HG03457 (cell line): Measurements from ENCODE around the gene VTN.
"Not testable (repeated sequence)": the region's sequence is repeated elsewhere in the genome, so short reads cannot be mapped to it uniquely, and the experiment has no call there.

Experiments used
- ATAC-seq: cut with Tn5 transposase; IDR thresholded peaks from one replicate; pipeline ENCODE4 v1.9.1; 2021; ENCODE audit warnings: moderate number of reproducible peaks; ENCODE audit not compliant: unreplicated experiment

The VTN gene

GRCh38 chr17:28345419-28346198 lies 24.5 kb downstream of the VTN start:
- no peak for ATAC-seq

- ATAC-seq: no peak
Measured at GRCh38 chr17:28344435-28344901, 25.6 kb downstream of the VTN start.

GRCh38 chr17:28344011-28344410 lies 26.1 kb downstream of the VTN start:
- ATAC-seq: no peak

GRCh38 chr17:28343491-28343932 lies 26.6 kb downstream of the VTN start:
- ATAC-seq: no peak

GRCh38 chr17:28342313-28342712 lies 27.8 kb downstream of the VTN start:
- no peak for ATAC-seq

GRCh38 chr17:28341516-28341915 lies 28.6 kb downstream of the VTN start:
- ATAC-seq: no peak

- no peak for ATAC-seq
Measured at GRCh38 chr17:28340374-28340773, 29.7 kb downstream of the VTN start.

- ATAC-seq: no peak
Measured at GRCh38 chr17:28339431-28339830, 30.7 kb downstream of the VTN start.

GRCh38 chr17:28338769-28339212 lies 31.3 kb downstream of the VTN start:
- ATAC-seq: not testable (repeated sequence)

GRCh38 chr17:28338056-28338768 lies 31.9 kb downstream of the VTN start:
- no peak for ATAC-seq

GRCh38 chr17:28335959-28336871 lies 33.9 kb downstream of the VTN start:
- ATAC-seq: no peak

GRCh38 chr17:28335201-28335958 lies 34.7 kb downstream of the VTN start, which contains the start of the genes IFT20 and TNFAIP1:
IFT20 (minus strand) TSS chr17:28335472; CDS start chr17:28331985, 3,487 bp downstream.
TNFAIP1 (plus strand) TSS chr17:28335761; CDS start chr17:28339522, 3,761 bp downstream.
- peak; percentile 93 for ATAC-seq

- no peak for ATAC-seq
Measured at GRCh38 chr17:28334666-28335200, 35.4 kb downstream of the VTN start.

- ATAC-seq: no peak
Measured at GRCh38 chr17:28334171-28334570, 35.9 kb downstream of the VTN start.

GRCh38 chr17:28333083-28333746 lies 36.9 kb downstream of the VTN start:
- ATAC-seq: no peak

GRCh38 chr17:28331891-28332420 lies 38.2 kb downstream of the VTN start:
- ATAC-seq: no peak

GRCh38 chr17:28330671-28331070 lies 39.4 kb downstream of the VTN start:
- ATAC-seq: no peak

GRCh38 chr17:28328325-28328724 lies 41.8 kb downstream of the VTN start:
- no peak for ATAC-seq

- no peak for ATAC-seq
Measured at GRCh38 chr17:28327709-28328108, 42.4 kb downstream of the VTN start.
